Spinal cord (tissue), 10 donors: Measurements from ENCODE around the gene NUP62. TPM values are rescaled to one million over a fixed set of nuclear protein-coding genes. Genes with fewer than 3 reads are reported as not detected.

Source experiments
- DNase-seq, 6 donors: peaks; one replicate each; pipeline versions ENCODE4 v3.0.0 to v3.0.0-alpha.2; 2013 to 2015; ENCODE audit warnings: low spot score in 6 of 6, low read depth in 4 of 6
- H3K27ac ChIP-seq: one replicate; pipeline ENCODE4 v1.5.1; 2013; ENCODE audit warnings: low read depth, low read length, control low read depth
- H3K27me3 ChIP-seq: one replicate; pipeline ENCODE4 v1.6.1; 2013; ENCODE audit warnings: low read length; ENCODE audit not compliant: control insufficient read depth, insufficient read depth
- H3K36me3 ChIP-seq: one replicate; pipeline ENCODE4 v1.6.1; 2013; ENCODE audit warnings: low read length; ENCODE audit not compliant: control insufficient read depth, insufficient read depth
- H3K4me1 ChIP-seq: one replicate; pipeline ENCODE4 v1.6.1; 2013; ENCODE audit warnings: low read length; ENCODE audit not compliant: control insufficient read depth, insufficient read depth
- H3K4me3 ChIP-seq: one replicate; pipeline ENCODE4 v1.5.1; 2013; ENCODE audit warnings: low read depth, low read length, control low read depth
- H3K9me3 ChIP-seq: one replicate; pipeline ENCODE4 v1.6.1; 2013; ENCODE audit warnings: low read length; ENCODE audit not compliant: control insufficient read depth, insufficient read depth
- WGBS: methylation state at CpG from one replicate; pipeline ENCODE4 v1.1.5; 2013; ENCODE audit warnings: missing lambda C conversion rate; ENCODE audit not compliant: insufficient coverage; 5-methylcytosine and 5-hydroxymethylcytosine counted together
- long read RNA-seq, 4 donors: transcript quantifications; one replicate each; lab custom pipeline, GENCODE V29; 2026
- polyA plus RNA-seq, 2 donors: library from polyadenylated mRNA; unstranded; fragments of 120-200 nt; gene quantifications; one replicate each; pipeline ENCODE4 v1.2.1, GENCODE V29; 2013; ENCODE audit not compliant: insufficient read length in 2 of 2
- total RNA-seq, 2 donors: library from RNA; depleted of rRNA in 1 of 2; stranded (reverse); fragments of 120-200 nt in 1 of 2; fragments of >200 nt in 1 of 2; gene quantifications; one replicate each; pipeline versions ENCODE4 v1.2.3 to v1.2.4, GENCODE V29; 2013 to 2014
- donor health status: healthy.

The NUP62 gene, protein sequence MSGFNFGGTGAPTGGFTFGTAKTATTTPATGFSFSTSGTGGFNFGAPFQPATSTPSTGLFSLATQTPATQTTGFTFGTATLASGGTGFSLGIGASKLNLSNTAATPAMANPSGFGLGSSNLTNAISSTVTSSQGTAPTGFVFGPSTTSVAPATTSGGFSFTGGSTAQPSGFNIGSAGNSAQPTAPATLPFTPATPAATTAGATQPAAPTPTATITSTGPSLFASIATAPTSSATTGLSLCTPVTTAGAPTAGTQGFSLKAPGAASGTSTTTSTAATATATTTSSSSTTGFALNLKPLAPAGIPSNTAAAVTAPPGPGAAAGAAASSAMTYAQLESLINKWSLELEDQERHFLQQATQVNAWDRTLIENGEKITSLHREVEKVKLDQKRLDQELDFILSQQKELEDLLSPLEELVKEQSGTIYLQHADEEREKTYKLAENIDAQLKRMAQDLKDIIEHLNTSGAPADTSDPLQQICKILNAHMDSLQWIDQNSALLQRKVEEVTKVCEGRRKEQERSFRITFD
- total RNA-seq (10 to 100 TPM; 16.9 to 41.0 TPM), polyA plus RNA-seq (10 to 100 TPM; 48.3 to 51.3 TPM)
- long read RNA-seq, donor 1, transcript NUP62-202 (2 exons, 3,479 nt), result major isoform, 10 of 12 reads
- long read RNA-seq, donor 1, partial matches to known transcripts, result 0 of 12 reads
- long read RNA-seq, donor 1, other reads (novel, unspliced or antisense), result 0 of 12 reads
- long read RNA-seq, donor 2, transcript NUP62-202 (2 exons, 3,479 nt), result major isoform, 6 of 6 reads
- long read RNA-seq, donor 2, partial matches to known transcripts, result 0 of 6 reads
- long read RNA-seq, donor 2, other reads (novel, unspliced or antisense), result 0 of 6 reads
- long read RNA-seq, donor 3, transcript NUP62-202 (2 exons, 3,479 nt), result major isoform, 8 of 15 reads
- long read RNA-seq, donor 3, partial matches to known transcripts, result 0 of 15 reads
- long read RNA-seq, donor 3, other reads (novel, unspliced or antisense), result 0 of 15 reads
- long read RNA-seq, donor 4, transcript NUP62-201 (3 exons, 2,870 nt), result minor isoform, 8 of 29 reads
- long read RNA-seq, donor 4, transcript NUP62-202 (2 exons, 3,479 nt), result major isoform, 12 of 29 reads
- long read RNA-seq, donor 4, partial matches to known transcripts, result 0 of 29 reads
- long read RNA-seq, donor 4, other reads (novel, unspliced or antisense), result 0 of 29 reads

DNA sequence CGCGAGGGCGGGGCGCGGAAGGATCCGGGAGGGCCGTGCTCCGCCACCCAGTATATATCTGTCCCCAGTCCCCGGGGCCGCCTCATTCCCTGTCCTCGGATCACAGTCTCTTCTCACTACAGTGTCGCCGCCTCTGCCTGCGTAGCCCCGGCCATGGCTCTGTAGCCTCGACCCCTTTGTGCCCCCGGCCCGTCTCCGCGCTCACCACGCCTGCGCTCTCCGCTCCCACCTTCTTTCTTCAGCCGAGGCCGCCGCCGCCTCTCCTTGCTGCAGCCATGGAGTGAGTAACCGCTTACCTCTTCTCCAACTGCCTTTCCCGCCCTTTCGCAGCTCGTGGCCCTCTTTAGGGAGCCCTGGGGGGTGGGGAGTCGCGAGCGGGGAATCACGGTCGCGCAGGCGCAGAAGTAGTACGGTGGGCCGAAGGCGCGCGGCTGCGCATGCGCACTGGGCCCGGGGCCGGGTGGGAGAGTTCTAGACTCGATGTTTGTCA, at the start of gene NUP62, which contains the start of gene ATF5:
TSS of gene NUP62 (minus strand) at position 384 of the 490 bp plus-strand sequence. CDS start 19,697 bp downstream, outside the sequence.
TSS of gene ATF5 (plus strand) at position 85 of the 490 bp plus-strand sequence. CDS start 1,646 bp downstream, outside the sequence.
- H3K27me3 ChIP-seq, result no peaks in the 10 kb centered on the region
- H3K27ac ChIP-seq, result peak within 1 kb of the TSS; percentile 98
- H3K4me1 ChIP-seq, result peaks cover 24% of the 10 kb centered on the region
- H3K36me3 ChIP-seq, result peaks cover 42% of the 10 kb centered on the region
- H3K4me3 ChIP-seq, result peak within 1 kb of the TSS; percentile 96
- WGBS, result under 1% methylated on average over 47 of the region's 48 CpGs
- peak in 3 of 6 donors; percentile 12 to 97 (median 12) for DNase-seq
- H3K9me3 ChIP-seq, result no peaks in the 10 kb centered on the region

DNA sequence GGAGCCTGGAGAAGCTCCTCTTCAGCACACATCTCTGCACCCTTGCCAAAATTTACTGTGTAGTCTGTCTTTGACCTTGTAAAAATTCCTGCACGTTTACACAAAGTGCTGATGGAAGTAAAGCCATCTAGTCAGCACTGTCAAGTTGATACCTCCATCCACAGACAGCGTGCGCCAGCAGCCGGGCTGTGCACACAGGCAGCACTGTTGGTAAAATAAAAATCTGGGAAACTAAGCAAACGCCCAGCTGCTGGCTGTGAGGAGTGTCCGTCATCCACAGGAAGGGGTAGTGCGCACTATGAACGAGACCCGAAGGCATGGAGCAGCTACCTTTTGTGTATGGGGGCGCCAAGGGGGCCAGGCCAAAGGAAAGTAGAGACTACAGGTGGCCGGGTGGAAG, 49.0 kb upstream of the NUP62 start:
- Histone ChIP-seq H3K27ac (no peak overlapping the region), H3K36me3 (peaks cover 55% of the 10 kb centered on the region), H3K9me3 (no peaks in the 10 kb centered on the region), H3K4me1 (no peaks in the 10 kb centered on the region), H3K4me3 (no peak overlapping the region), H3K27me3 (no peaks in the 10 kb centered on the region)
- DNase-seq, result no peak
- 89% methylated on average over 8 of the region's 11 CpGs for WGBS

DNA sequence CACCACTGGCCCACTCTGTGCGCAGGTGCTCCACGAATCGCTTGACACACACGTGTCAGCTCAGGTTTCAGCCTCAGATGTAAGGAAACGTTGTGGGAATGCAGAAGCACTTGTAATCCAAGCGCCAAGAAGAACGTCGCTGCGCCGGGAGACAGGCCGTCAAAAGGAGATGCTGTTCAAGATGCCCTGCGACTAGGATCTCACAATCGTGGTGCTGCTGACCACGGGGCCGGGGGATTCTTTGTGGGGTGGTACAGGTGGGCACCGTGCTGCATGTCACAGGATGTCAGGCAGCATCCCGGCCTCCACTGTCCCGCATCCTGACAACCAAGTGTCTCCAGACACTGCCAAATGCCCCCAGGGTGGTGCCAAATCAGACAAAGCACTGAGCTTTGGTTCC, 48.6 kb upstream of the NUP62 start:
- no peak for DNase-seq
- H3K27ac ChIP-seq, result no peak overlapping the region
- H3K4me3 ChIP-seq, result no peak overlapping the region
- no peaks in the 10 kb centered on the region for H3K27me3 ChIP-seq
- 86% methylated on average over 18 of the region's 18 CpGs for WGBS
- no peaks in the 10 kb centered on the region for H3K9me3 ChIP-seq
- H3K4me1 ChIP-seq, result no peaks in the 10 kb centered on the region
- peaks cover 52% of the 10 kb centered on the region for H3K36me3 ChIP-seq

DNA sequence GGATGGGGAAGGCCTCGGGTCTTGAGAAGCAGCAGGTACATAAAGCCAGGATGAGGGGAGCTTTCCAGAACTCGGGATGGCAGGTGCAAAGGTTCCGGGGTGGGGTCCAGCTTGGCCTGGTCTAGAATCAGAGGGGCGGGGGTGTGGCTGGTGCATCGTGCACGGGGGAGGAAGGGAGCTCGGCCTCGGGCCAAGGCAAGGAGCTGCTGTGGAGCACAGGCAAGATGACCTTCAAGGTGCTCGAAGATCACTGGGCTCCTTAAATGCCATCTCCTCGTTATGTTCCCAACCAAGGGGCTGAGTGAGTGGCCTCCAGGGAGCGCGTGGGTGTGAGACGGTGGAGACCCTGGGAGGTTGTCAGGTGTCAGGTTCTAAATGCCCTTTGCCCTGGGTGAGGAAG, 47.8 kb upstream of the NUP62 start:
- Histone ChIP-seq H3K4me1 (no peaks in the 10 kb centered on the region), H3K27me3 (no peaks in the 10 kb centered on the region), H3K9me3 (no peaks in the 10 kb centered on the region), H3K36me3 (peaks cover 50% of the 10 kb centered on the region), H3K4me3 (no peak overlapping the region), H3K27ac (no peak overlapping the region)
- 86% methylated on average over 13 of the region's 13 CpGs for whole genome bisulfite sequencing
- no peak for DNase-seq

DNA sequence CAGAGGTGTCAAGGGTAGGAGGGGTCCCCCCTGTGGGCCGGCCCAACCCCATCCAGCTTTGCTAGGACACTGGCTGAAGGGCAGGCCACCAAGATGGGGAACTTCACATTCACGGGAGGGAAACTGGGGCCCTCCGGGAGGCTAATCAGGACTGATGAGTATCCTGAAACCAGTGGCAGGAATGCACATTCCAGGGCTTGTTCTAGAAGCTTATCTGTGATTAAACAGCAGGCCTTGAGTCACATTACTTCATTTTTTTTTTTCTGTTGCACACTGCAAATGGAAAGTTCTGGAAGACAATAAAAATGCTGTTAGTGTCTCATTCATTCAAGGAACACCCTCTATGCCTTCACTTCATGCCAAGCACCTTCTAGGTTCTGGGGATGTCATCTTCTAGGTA, 47.2 kb upstream of the NUP62 start:
- H3K27me3 ChIP-seq, result no peaks in the 10 kb centered on the region
- H3K4me1 ChIP-seq, result no peaks in the 10 kb centered on the region
- no peak overlapping the region for H3K4me3 ChIP-seq
- H3K27ac ChIP-seq, result no peak overlapping the region
- no peaks in the 10 kb centered on the region for H3K9me3 ChIP-seq
- peaks cover 44% of the 10 kb centered on the region for H3K36me3 ChIP-seq
- WGBS, result 93% methylated on average over 3 of the region's 3 CpGs
- no peak for DNase-seq

DNA sequence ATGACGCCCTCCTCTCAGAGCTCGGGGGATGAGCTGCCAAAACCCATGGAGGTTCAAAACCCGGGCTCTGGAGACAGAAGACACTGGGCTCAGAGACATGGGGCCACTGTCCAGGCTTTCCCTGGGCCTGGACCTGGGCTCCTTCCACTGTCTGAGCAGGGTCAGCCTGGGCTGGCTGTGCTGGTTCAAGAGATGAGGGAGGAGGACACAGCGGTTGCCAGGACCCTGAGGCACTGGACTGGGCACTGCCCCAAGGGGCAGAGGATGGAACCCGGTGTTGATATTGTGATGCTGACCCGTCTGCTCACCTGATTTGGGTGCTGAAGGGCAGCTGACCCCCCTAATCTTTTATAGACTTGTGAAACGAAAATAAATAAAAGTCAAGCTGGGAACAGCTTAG, 45.7 kb upstream of the NUP62 start:
- no peaks in the 10 kb centered on the region for H3K9me3 ChIP-seq
- WGBS, result 85% methylated on average over 7 of the region's 7 CpGs

DNA sequence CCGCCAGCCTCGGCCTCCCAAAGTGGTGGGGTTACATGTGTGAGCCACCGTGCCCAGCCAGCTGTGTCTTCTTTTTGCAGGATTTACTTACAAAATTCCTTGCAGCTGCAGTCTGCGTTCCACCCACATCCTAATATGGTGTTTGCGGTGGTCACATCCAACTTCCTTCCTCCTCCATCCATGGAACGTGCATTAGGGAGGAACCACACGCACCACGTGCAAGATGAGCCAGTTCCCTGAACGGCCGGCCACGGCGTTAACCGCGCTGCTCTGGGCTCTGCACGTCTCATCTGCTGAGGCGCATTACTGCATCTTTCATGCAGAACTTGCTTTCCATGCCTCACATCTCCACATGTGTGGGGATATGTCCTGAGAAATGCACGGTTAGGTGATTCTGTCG, 44.7 kb upstream of the NUP62 start:
- H3K4me1 ChIP-seq, result no peaks in the 10 kb centered on the region
- DNase-seq, result no peak
- WGBS, result 86% methylated on average over 18 of the region's 18 CpGs
- no peak overlapping the region for H3K4me3 ChIP-seq
- no peak overlapping the region for H3K27ac ChIP-seq
- H3K36me3 ChIP-seq, result peaks cover 41% of the 10 kb centered on the region
- no peaks in the 10 kb centered on the region for H3K9me3 ChIP-seq
- H3K27me3 ChIP-seq, result no peaks in the 10 kb centered on the region

More for the DNA sequence above, 45.7 kb upstream of the NUP62 start:
- Histone ChIP-seq H3K27me3 (no peaks in the 10 kb centered on the region), H3K4me3 (no peak overlapping the region), H3K27ac (no peak overlapping the region), H3K36me3 (peaks cover 44% of the 10 kb centered on the region), H3K4me1 (no peaks in the 10 kb centered on the region)
- DNase-seq, result no peak

DNA sequence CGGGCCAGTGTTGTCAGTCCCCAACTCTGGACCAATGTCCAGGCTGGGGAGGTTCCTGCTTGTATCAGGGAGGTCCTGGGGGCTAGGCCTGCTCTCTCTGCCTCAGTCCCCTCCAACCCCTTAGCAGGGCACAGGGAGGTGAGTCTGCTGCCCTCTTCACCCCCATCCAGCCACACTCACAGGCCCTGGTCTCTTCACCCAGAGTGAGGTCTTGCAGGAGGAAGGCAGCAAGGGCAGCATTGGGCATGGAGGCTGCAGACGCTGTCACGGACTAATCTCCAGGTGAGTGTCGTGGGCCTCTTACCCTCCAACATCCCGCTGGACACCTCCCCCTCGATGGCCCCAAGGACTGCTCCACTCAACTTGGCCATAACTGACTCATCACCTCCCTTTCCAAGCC, 43.5 kb upstream of the NUP62 start:
- H3K36me3 ChIP-seq, result peaks cover 31% of the 10 kb centered on the region
- WGBS, result 94% methylated on average over 6 of the region's 6 CpGs

DNA sequence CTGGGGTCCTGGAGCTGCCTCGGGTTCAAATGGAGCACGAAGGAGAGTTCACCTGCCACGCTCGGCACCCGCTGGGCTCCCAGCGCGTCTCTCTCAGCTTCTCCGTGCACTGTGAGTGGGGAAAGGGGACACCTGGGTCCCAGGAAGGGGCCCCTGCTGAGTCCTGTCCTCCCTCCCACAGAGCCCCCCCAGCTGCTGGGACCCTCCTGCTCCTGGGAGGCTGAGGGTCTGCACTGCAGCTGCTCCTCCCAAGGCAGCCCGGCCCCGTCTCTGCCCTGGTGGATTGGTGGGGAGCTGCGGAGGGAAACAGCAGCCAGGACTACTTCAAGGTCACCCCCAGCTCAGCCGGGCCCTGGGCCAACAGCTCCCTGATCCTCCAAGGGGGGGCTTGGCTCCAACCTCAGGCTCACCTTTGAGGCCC, 42.7 kb upstream of the NUP62 start:
- H3K9me3 ChIP-seq, result no peaks in the 10 kb centered on the region
- DNase-seq, result no peak
- peaks cover 23% of the 10 kb centered on the region for H3K36me3 ChIP-seq
- peaks cover 2% of the 10 kb centered on the region for H3K27me3 ChIP-seq
- no peak overlapping the region for H3K27ac ChIP-seq
- 61% methylated on average over 10 of the region's 12 CpGs for WGBS
- H3K4me3 ChIP-seq, result no peak overlapping the region
- no peaks in the 10 kb centered on the region for H3K4me1 ChIP-seq

More for the DNA sequence above, 43.5 kb upstream of the NUP62 start:
- Histone ChIP-seq H3K4me1 (no peaks in the 10 kb centered on the region), H3K4me3 (no peak overlapping the region), H3K9me3 (no peaks in the 10 kb centered on the region), H3K27me3 (peaks cover 2% of the 10 kb centered on the region), H3K27ac (no peak overlapping the region)
- DNase-seq, result no peak
